ENCODE measurements around the gene BCAN.

Gene BCAN

DNA sequence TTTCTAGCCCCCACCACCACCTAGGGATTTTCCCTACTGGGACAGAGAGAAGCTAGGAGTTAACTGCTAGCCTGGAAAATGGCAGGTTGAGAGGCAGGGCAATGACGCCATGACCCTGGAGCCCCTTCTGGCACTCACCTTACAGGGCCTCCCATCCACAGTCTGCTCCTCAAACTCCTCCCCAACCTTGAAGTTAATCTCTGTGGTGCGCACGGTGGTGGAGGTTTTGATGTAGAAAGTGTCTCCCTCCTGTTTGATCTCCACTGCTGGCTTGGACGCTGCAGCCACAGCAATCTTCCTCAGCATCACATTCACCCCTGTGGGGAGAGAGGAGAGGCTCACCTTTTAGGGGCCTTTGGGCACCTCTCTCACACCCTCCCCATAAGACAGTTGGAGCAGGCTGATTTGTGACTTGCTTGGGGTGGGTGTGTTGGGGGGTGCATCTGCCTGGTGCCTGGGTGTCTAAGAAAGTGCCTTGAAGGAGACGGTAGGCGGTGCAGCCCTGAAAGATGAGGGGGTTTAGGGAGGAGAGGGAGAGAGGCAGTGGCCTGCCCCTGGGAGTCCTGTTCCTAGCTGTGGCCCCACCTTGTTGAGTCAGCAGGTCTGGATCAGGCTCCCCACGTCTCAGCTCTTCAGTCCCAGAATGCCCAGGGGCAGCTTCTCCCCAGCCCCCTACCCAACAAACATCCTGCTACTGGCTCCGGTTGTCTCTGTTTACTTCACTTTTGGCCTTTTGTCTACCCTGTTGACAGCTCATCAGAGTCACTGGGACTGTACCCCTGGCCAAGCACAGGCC, 59.0 kb downstream of the BCAN start:
- no peak for DNase-seq (ENCODE audit: low read depth)

DNA sequence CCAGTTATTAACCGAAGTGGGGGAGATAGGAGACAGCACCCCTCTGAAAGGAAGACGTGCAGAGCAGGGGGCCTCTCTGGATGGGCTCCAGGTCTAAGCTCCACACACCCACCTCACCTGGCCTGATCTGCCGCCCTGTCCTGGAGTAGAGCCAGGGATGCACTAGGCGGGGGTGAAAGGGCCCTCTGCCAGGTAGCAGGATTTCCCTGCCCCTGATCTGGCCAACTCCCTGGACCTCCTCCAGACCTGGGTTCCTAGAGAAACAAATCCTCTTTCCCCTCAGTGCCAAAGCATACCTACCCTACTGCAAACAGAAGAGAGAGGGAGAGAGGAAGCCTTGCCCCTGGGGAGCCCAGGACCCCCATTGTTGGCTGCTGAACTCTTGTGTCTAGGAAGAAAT, 61.4 kb downstream of the BCAN start:
- no peak for DNase-seq (ENCODE audit: low read depth)

DNA sequence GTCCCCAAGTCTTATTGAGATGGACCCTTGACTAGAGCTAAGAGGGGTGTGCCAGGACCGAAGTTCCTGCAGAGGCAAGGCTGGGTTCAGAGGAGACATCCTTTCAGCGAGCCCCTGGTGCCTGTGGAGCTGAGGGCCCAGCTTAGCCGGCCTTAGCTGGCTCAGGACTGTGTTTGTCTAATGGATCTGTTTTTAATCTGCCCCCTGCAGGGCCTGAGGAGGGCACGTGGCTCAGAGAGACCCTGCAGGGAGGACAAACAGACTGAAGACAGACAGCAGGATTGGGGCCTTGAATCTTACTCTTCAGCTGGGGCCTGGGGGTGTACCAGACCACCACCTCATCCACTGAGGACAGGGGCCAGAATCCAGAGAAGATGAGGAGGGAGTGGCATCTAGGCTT, 61.8 kb downstream of the BCAN start:
- no peak for DNase-seq (ENCODE audit: low read depth)

DNA sequence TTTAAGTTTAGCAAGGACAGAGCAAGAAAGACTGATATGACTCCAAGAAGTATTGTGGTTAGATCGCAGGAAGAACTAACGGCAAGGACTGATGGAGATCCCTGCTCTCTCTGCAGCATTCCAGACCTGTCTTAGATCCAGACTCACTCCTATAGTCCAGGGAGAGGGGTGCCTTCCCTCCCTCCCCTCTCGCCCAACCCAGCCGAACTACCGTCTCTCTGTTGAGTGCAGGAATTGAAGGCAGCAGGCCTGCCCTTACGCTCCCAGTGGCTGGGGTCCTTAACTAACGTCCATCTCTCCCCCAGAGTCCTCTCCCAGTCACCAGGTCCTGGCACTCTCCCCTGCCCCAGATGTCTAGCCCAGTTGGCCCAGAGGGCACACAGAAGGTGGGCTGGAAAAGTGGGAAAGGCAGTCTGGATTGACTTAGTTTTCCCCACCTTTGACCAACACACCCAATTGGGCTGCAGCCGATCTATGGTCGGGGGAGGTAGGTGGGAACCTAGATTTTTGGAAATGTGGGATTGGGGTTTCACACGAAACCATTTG, 62.3 kb downstream of the BCAN start:
- no peak for DNase-seq (ENCODE audit: low read depth)

DNA sequence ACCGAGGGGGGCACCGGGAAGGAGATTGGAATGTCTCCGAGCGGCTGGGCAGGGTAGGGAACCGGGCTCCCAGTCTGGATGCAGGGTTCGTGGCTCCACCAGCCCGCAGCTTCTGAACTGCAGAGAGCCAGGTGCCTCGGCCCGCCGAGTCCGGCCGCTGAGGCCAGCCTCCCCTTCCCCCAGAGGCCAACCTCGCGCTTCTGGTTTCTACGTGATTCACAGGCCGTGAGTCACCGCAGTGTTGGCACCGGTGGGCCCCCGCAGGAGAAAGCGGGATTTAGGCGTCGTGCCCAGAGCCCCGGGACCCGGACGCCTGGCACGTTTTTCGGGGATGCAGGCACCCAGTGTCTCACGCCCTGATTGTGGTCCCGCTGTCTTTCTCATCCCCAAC, 63.0 kb downstream of the BCAN start:
- peak; percentile 16 for DNase-seq (ENCODE audit: low read depth)

DNA sequence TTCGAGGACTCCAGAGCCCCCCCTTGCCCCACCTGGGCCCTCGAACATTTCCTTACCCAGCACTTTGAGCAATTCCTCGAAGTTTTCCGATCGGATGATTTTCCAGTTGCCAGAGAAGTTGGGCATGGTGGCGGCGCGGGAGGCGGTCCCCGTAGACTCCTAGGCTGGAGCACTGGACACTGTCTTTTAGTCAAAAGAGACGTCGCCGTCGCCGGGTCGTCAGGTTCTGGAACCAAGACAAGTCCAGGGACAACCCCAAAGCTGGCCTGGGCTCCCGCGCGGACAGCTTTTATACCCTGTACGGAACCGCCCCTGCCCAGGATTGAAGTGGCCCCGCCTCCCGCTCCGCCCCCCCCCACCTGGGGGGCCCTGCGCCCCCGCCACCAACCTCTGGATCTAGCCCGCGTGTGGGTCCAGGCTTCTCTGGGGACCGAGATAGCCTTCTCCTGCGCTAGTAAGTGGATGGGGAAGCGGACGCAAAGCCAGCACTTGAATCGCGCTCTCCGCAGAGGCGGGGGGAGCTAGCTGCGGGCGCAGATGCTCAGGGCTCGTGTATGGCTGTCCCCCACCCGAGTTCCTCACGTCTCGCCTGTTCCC, 63.5 kb downstream of the BCAN start, which contains the start of gene CRABP2:
Gene CRABP2, minus strand, starts transcription at position 263 of the 597 bp plus-strand sequence. Its CDS starts 137 bp downstream, at position 126.
- no peak for DNase-seq (ENCODE audit: low read depth)

DNA sequence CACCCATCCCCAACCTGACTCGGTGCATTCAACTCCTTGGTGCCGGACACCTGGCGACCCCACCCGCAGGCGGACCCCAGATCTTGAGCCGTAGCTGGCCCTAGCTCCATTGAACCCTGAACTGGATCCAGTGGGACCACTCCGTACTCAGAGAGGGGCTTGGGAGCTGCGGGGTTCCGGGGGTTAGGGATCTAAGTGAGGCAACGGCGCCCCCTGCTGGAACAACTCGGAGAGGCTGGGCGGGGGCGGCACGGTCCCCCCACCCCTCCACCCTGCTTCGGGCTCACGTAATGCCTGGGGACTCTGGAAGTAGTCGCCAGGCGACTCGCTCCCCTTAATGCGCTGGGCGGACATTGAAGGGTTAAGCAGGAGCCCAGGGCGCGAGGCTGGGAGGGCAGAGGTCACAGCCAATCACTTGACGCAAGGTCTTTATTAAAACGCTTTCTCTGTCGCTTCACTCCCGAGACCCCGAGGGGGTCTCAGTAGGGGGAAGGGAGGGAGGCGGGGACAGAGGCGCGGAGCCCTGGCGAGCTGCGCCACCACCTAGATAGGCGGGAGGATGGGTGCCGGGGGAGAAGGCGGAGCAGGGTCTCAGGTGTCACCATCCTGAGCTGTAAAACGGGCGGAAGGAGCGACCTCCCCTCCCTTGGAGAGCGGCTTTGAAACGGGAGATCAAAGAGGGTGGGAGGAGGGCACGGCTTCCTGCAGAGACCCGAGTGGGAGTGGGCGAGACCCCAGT, 64.2 kb downstream of the BCAN start:
- peak; percentile 55 for DNase-seq (ENCODE audit: low read depth)

DNA sequence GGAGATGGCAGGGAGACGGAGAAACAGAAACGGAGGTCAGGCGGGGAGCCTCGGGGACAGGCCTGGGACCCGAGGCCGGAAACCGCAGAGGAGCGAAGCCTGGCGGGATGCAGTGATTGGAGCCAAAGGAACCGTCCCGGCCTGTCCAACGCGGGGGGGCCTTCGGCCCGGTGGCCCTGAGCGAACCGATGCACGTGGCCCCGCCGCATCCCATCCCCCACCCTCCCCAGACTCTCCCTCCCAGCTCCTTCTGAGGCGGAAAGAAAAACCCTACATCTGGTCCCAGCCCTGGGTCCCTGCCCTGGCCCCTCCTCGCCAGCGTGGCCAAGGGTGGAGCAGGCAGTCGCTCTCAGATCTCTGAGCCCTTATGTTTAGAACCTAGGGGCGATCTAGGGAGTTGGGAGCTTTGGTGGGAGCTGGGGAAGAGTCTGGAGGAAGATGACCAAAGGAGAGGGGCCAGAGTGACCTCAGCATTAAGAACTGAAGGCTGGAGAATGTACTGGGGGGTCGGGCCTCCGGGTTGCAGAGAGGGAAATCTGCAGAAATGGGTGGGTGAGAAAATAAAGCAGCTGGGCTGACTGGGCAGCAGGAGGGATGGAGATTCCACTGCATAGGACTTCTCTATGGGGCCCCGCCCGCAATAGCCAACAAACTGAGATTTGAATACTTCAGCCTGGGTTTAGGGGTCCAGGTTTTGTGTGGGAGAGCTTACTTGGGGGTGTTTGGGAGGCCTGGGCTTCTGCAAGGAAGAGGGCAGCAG, 64.9 kb downstream of the BCAN start:
- peak; percentile 4 for DNase-seq (ENCODE audit: low read depth)

DNA sequence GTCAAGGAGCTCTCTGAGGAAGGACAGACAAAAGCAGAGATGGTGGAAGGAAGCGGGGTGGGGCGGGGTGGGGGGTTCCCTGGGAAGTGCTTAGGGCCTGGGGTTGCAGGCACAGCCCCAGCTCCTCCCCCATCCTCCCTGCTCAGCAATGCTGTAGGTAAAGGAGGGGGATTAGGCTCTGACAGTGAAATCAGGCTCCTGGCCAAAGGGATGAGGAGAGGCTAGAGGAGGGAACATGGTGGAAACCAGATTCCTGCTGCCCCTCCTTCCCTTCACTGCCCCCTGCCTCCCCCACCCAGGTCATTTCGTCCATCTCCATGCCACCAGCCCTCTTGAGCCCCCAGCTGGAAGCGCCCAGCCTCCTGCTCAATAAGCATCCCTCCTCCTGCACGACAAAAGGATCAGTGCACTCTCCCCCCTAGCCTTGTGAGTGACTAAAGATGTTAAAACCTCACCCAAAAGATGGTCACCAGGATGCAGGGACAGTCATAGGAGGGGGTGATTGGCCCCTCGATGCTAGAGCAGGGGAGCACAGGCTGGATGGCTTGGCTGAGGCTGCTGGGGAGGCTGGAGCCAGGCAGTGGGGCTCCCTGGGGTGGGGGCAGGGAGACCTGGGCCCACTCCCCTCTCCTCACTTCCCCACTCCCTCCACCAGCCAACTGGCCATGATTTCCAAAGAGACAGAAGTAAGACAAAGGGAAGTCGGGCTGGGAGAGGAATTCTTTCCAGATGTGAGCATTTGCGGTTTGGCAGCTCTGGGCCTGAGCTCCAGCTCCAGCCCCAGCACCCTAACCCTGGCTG, 65.7 kb downstream of the BCAN start:
- DNase-seq (ENCODE audit: low read depth), result no peak

DNA sequence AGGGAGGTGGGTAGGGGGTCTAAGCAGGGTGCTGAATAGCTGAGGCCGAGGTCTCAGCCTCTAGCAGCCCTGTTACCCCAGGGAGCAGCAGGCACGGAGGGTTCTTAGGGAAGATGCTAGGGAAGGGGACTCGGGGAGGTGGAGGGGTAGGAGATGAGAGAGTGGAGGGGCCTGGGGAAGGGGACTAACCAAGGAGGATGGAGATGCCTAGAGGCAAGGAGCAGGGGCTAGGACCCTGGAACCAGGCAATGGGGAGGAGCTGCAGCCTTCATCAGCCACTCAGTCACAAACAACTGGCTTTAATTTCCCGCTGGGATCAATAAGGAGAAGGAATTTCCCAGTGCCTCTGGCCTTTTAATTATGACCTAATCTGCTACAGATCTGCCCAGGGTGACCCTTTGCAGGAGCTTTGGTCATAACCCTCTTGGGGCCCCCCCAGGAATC, 66.3 kb downstream of the BCAN start:
- DNase-seq (ENCODE audit: low read depth), result no peak

DNA sequence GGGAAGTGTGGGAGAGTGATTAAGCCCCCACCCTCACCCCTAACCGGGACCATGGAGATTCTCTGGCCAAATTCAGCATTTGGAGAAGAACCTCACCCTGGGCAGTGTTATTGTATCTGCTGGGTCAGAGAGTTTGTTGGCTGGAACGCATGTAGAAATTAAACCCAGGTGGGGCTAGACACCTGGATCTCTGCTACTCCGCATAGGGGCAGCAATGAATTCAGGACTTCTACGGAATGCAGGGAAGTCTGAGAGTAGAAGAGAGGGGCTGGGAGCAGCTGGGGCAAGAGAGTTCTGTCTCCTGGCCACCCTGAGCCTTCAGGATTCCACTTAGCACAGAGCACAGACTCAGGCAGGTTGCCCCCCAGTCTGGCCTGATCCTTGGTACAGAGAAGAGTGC, 67.1 kb downstream of the BCAN start:
- no peak for DNase-seq (ENCODE audit: low read depth)

Measured in activated T-cell treated with anti-CD3 and anti-CD28 coated beads for 24 hours (primary cell).